Colon (tissue), 2 donors: ENCODE data around the gene PDE2A.

Source experiments
- FAIRE-seq: peaks from 2 replicates; lab custom pipeline; 2012; peaks lifted over from hg19 to GRCh38; lab: Jason Lieb, UNC
- donor health status: control.
- donor health status: control.

Gene PDE2A

DNA sequence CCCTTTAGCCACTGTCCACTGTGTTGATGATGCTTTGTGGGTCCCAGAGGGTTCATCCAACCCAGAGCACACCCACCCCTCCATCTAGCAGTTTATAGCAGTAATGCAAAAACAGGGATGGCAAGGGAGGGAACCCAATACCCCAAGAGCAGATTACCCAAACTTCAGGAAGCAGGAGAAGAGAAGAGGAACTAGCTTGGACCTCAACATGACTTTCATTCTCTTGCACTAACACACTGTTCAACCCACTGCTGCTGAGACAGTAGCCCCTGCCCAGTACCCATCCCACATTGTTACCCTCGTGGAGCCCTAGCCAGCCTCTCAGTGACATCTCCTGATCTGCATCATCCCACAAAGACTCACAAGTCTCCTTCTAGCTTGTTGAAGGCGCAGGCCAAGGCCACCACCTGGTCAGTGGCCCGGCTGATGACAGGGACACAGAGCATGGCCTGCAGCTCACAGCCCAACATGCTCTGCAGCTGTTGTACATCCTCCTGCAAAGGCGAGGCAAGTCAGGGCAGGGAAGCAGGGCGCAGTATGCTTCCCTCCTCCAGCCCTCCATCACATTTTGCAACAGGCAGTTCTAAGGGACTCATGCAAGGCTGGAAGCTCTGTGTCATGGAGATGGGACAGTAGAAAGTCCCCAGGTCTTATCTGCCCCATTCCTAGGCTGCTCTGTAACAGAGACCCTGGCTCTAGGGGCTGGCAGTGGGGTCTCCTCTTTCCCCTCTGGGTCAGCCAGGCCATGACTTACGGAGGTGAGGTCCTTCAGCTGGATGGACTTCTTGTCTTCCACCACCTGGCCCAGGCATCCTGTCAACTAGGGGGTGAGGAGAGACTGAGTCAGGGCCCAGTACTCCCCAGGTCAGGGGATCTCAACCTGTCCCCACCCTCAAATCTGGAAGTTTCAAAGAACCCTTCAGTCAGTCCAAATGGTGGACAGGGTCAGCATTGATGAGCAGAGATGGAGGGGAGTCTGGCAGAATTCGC lies 85.5 kb downstream of the PDE2A start:
- FAIRE-seq, result no peak

DNA sequence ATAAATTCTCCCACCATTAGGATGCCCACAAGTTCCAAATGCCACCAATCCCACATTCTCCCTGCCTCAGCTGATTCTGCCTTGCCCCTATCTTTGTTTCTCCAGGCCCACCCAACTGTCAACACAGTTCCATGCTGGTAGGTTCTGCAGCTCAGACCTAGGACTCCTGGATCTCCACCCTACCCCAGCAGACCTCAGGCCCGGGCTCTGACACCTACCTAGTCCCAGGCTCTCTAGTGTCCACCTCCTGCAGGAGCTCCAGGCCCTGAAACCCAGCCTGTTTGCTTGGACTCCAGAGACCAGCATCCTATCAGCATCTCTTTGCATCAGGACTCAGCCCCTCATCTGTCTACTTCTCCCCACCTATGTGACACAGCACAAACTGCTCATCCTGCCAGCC lies 86.5 kb downstream of the PDE2A start:
- no peak for FAIRE-seq

DNA sequence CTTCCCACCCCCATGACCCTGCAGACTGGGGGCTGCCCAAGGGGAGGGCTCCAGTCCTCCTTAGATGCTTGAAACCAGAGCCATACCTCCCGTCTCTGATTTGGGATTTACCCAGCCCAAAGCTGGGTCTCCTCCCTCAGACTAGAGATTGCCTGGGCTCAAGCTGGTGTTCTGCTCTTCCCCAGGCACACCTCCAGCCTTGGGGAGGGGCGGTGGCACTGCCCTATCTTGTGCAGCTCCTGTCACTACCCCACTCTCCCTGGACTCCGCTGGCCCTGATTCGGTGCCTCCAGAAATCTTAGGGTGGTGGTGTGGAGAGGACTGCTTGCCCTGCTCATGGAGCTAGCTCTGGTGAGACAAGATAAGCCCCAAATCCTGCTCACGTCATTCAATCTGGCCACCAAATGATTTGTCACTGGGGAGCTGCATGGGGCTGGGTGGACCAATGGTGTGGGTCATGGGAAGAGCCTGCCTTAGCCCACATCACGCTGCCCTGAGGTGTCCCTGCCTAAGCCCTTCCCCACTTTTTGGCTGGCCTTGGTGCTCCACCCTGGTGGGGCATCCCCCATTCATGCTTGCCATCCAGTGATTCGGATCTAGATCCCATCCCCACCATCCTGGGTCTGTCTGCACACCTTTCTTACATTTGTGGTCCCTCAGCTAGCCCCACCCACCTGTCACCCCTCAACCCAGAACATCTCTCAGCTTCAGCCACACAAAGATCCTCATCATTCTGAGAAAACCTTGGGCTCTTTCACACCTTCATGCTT lies 87.7 kb downstream of the PDE2A start:
- no peak for FAIRE-seq

- no peak for FAIRE-seq
Measured at GRCh38 chr11:72585762-72586311, 88.4 kb downstream of the PDE2A start.

DNA sequence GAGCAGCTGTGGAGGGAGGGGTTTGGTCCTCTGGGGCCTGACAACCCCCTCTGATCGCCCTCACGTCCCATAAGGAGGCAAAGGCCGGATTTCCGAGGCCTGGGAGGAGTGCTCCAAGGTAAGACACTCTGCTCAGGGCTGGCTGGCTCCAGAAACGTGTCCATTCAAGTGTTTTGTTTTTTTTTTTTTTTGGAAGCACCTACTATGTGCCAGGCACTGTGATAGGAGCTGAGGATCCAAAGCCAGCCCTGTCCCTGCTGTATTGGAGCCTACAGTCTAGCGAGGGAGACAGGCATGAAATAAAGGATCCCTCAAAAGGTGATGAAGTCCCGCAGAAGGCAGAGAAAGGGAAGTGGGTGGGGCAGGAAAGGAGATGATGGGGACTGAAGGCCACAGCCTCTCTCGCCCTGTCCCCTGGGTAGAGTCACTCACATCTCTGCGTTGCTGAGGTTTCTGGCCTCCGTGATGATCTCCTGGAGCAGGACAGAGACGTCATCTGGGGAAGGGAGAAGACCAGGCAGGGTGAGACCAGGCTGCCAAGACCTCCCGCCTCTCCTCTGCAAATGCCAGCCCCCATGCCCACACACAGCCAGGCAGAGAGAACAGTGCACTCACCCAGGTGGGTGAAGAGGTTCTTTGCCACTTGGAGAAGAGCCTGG lies 89.2 kb downstream of the PDE2A start:
- no peak for FAIRE-seq

- FAIRE-seq, result no peak
Measured at GRCh38 chr11:72584293-72584938, 89.8 kb downstream of the PDE2A start.

DNA sequence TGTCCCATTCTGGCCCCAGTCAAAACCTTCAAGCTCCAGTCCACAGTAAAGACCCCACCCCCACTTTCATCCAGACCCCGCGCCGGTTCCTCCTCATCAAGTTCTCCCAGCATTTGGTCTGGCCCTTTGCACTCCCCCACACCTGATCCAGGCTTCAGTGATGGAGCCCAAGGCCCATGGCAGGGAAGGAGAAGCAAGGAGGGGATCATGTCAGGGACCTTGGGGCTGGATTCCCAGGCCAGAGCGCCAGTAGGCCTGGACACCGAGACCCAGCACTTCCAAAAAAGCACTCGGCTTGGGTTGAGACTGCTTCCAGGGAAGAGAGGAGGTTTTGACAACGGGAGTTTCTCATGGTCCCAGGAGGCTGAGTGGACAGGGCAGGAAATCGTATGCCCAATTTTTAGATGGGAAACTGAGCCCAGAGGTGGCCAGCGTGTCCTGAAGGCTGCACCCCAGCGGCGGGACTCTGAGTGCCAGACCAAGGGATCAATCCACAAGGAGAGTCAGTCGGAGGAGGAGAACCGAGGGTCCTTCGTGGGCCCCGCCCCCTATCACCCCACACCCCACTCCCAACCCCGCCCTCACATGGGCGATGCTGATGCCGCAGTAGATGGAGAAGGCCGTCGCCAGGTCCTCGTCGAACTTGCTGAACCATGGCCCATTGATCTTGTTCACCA lies 90.5 kb downstream of the PDE2A start:
- no peak for FAIRE-seq

DNA sequence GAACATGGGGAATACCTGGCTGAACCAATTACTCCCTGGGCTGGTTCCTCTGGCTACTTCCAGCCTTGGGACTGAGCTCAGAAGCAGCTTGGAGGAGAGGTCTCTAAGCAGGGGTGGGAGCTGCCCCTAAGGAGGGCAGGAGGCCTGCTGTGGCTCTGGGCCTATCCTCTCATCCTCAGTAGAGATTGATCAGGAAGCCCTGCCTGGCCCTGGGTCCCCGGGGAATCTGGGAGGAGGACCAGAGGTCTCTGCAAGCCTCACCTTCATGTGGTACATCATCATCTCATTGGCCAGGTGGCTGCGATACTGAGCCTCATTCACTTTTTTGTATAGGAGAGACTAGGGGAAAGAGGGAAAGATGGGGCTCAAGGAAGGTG lies 91.1 kb downstream of the PDE2A start:
- FAIRE-seq, result no peak

DNA sequence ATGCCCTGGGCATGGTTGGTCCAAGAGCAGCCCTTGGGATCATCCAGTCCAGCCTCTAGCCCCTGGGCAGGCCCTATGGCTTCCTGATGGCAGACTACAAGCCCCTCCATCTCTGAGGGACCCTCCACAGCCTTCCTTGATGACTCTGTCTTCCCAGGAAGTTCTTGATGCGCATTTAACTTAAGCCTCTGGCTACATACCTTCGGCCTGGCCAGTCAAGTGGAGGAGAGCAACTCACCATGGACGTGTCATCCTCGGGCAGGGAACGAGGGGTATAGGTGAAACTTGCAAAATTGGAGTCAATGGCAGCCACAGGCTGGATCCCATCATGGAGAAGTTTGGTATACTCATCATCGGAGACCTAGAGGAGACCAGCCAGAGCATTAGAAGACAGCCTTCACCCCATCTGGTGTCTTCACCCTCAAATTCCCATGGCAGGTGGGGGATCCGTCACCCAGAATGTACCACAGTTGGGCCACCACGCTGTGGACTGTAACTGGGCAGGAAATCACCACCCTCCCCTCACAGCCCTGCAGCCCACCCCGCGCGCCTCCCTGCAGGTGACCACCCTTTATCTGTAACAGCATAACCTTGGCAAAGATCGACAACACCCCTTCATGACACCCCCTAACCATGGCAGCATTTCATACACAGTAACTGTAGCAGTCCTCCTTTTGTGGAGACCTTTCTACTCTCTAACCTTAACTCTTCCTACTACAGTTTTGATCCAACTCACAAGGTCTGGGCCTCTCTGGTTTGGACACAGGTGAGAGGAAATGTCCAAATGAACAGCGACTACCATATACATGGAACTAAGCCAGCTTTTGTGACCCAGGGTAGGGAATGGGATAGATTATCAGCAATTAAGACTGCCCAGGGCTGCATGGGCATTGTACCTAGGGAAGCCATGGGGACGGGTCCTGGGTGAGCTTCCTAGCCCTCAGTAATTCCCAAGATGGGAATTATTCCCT lies 91.7 kb downstream of the PDE2A start:
- FAIRE-seq, result no peak

DNA sequence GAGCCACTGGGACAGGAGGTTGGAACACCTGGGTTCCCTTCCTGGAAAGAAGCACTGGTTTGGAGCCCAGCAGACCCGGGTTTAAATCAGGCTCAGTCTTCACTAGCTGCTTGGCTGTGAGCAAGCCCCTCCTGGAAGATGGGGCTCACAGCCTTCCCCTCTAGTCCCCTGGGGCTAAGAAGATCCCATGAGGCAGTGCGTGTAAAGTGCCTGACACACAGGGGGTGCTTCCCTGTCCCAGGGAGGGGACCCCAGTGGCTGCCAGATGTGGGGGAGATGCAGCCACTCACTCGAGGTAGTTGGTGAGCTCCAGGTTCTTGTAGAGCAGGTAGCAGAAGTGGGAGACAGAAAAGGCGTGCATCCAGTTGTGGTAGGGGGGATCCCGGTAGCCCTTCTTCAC lies 93.2 kb downstream of the PDE2A start:
- FAIRE-seq, result no peak

GRCh38 chr11:72580642-72580950 lies 93.6 kb downstream of the PDE2A start:
- no peak for FAIRE-seq

DNA sequence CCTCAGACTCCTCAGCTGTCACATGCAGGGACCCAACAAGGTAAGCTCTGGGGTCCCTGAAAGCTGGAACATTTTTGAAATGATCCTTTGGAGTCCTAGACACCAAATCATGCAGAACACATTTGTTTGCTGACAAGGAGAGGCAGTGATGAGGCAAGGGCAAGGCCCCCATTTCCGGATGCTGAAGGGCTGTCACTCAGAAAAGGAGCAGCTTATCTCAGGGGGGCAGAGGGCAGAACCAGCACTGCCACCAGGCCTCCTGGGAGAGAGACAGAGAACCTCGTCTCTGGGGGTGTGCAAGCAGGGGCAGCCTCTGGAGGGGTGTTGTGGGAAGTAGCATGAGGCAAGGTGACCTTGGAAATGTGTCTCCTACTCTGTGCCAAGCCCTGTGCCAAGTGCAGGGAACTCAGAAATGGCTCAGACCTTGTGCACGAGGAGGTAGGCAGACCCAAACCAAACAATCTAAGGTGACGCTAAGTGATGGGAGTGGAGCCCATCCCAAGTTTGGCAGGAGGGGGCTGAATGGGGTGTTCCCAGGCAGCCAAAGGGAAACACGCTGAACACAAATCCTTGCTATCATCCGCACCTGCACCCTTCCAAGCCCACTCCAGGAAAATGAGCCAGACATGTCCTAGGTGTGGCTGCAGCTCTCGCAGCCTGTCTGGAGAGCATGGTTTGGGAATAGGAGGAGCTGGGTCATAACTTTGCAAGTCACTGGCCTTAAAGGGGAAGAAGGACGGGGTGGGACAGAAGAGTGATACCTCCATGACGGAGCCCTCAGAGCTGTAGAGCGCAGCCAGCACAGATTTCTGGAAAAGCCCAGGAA lies 94.2 kb downstream of the PDE2A start:
- no peak for FAIRE-seq

GRCh38 chr11:72578991-72579815 lies 95.0 kb downstream of the PDE2A start:
- no peak for FAIRE-seq

GRCh38 chr11:72578566-72578965 lies 95.7 kb downstream of the PDE2A start:
- FAIRE-seq, result no peak

- FAIRE-seq, result no peak
Measured at GRCh38 chr11:72578051-72578450, 96.2 kb downstream of the PDE2A start.

DNA sequence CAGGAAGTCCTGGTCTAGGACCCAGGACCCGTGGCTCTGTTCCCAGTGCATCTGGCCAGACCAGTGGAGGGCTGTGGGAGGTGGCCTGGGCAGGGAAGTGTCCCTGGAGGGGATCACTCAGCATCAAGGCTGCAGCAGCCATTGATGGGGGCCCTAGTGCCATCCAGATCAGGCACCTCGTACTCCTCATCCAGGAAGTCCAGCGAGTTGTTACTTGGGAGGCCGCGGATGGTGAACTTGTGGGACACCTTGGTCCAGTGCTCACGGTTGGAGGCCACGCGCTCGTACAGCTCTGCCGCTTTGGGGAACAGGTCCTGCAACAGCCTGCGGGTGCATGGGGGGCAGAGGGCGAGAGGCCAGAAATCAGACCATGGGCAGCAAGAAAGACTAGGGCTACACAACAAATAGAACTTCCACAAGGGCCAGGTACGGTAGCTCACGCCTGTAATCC lies 96.9 kb downstream of the PDE2A start:
- no peak for FAIRE-seq

DNA sequence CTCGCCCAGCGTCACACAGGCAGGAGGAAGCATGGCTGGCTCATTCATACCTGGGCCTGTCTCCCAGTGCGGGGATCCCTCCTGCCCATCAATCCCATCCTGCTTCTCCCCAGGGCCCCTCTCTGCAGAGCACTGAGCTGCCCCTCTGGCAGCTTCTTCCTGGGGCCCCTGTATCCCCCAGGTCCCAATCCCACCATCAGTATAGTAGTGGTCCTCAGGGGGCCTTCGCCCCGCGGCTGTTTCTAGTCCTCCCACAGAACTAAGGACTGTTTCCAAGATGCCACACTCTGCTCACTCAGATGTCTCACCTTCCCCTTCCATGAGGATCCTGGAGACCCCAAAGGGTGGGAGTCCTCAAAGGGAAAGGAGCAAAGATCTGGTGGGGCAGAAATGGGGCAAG lies 97.6 kb downstream of the PDE2A start:
- no peak for FAIRE-seq

- no peak for FAIRE-seq
Measured at GRCh38 chr11:72576243-72576595, 98.0 kb downstream of the PDE2A start.
